HG03066 (cell line): ENCODE data around the gene PRKN.

Source experiments
- ATAC-seq: cut with Tn5 transposase; IDR thresholded peaks from one replicate; pipeline ENCODE4 v1.9.1; 2021; ENCODE audit warnings: low read depth; ENCODE audit not compliant: unreplicated experiment

The PRKN gene

DNA sequence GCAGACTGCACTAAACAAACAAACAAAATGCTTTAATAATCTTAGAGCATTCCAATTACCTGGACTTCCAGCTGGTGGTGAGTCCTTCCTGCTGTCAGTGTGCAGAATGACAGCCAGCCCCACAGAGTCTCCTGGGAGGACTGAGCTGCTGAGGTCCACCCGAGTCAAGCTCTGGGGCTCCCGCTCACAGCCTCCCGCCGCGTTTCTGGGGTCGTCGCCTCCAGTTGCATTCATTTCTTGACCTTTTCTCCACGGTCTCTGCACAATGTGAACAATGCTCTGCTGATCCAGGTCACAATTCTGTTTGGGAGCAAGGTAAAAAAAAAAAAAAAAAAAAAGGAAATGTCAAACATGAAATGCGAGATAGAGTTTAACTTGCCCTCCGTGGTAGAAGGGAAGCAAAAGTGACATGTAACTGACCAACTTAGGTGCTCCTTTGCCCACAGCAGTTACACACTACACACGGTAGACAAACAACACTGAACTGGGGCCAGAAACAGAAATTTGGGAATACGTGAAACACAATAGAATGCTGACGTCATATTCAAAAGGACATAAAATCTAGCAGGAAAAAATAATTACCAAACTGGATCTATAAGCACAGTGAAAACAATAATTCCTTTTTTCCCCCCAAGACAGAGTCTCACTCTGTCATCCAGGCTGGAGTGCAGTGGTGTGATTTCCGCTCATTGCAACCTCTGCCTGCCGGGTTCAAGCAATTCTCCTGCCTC lies 464.9 kb downstream of the PRKN start:
- no peak for ATAC-seq

DNA sequence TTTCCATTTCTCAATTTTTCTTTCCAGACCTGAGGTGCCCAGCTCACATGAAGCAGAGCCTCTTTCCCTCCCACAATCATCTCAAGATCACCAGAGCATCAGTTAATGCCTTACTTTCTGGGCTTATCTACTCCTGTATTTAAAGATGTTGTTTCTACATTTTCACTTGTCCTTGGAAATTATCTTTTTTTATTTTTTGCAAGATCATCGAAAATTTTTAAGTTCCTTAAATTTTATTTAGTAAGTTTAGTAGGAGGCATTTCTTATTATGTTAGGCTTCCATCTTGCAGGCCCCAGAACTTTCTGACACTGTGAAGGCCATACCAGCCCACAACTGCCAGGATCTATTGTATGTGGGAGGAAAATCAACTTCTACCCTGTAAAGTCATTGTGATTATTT lies 466.0 kb downstream of the PRKN start:
- ATAC-seq = no peak

DNA sequence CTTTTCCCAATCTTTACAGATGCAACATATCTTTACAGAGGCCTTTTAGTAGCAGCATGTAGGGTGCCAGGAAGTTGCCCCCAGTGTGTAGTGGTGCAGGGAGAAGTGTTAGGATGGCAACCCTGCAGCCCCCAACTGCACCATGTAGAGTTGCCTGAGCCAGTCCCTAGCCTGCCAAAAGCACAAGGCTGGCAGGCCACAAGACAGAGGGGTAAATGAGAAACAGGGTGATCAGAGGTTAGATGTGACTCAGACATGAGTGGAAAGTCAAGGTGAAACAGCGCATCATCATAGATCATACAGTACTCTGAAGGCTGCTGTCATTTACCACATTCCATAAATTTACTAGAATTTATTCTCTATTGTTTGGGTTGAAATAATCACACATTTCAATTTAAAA lies 467.5 kb downstream of the PRKN start:
- ATAC-seq = no peak

DNA sequence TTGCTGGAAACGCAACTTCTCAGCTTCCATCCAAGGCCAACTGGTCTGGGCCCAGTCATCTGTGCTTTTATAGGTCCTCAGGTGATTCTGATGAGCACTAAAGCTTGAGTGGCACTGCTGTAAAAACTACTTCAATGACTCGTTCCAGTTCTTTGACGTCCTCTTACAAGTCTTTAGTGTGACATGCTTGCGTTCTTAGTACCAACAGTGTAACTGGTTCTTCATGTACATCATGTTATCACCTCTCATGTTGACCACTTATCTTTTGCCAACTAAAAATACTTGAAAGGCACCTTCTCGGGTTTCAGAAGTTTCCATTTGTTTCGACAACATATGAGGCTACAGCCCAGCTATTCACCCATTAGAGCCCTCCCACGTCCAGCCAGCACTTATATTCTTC lies 468.9 kb downstream of the PRKN start:
- ATAC-seq = no peak

DNA sequence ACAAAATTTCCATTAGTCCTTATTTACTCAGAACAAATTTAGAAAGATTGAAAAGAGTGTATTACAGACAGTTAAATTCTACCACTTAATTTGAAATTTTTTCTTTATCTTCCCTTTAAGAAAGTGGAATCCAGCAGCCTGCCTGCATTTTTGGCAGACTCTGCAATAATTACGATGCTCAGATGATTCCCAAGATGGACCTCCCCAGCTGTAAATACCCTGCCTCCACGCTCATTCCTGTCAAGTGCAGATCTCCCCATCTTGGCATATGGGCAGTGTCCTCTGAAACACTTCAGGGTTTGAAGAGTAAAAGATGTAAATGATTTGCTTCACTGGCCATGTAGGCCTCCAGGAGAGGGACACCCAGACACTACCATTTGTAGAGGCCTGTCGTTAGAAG lies 471.2 kb downstream of the PRKN start:
- ATAC-seq = no peak

DNA sequence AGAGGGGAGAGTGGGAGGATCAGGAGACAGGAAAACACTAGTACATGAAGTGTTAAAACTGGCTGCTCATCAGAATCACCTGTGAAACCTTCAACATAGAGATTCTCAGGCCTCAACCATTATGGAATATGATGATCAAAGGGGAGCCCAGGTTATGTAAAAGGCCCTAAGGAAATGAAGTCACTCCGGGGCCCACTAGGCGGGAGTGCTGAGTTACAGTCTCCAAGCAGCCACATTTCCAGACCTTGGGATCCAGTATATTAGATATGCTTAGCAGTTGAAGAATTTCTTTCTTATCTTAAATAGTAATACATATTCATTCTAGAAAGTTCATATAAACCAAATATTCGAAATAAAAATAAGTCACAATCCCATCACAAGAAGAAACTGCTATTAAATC lies 476.3 kb downstream of the PRKN start:
- ATAC-seq = no peak

DNA sequence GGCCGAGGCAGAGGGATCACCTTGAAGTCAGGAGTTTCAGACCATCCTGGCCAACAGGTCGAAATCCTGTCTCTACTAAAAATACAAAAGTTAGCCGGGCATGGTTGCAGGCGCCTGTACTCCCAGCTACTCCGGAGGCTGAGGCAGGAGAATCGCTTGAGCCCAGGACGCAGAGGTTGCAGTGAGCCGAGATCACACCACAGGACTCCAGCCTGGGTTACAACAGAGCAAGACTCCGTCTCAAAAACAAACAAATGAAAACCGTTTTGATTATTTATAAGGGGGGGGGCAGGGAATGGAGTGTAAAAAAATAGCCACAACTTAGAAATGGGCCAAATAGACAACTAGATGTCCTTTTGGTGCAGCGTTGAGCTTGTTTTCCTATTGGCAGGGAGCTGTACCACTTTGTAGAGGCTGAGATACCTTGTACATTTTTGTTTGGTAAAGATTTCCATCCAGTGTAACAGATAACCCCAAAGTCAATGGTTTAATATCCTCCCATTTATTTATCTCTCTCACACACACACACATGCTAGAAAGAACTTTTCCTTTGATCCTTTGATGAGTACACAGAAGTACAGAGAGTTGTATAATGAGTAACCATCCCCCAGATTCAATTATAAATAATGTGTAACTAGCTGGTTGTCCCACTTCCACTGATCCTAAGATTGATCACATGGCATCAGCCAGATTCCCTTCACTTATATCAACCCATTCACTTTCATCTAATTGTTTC lies 477.5 kb downstream of the PRKN start:
- ATAC-seq = no peak

DNA sequence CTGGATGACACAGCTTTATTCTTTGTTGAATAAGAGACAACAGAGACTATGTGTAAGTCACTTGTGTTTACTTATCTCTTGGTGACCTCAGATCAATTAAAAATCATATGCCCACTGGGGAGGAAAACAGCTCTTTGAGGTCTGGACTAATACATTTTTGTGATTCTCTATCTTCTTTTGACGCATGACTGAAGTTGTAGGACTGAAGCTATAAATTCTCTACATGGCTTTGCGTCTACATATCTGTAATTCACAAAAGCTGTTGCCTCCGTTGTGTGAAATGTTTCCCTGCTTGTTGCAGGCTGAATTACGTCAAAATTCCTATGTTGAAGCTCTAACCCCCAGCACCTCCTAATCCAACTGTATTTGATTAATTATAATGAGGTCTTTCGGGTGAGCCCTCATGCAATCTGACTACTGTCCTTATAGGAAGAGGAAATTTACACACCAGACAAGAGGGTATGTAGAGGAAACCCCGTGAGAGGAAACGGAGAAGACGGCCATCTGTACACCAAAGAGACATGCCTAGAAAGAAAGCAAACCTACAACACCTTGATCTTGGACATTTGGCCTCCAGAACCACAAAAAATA lies 481.6 kb downstream of the PRKN start:
- ATAC-seq = no peak

DNA sequence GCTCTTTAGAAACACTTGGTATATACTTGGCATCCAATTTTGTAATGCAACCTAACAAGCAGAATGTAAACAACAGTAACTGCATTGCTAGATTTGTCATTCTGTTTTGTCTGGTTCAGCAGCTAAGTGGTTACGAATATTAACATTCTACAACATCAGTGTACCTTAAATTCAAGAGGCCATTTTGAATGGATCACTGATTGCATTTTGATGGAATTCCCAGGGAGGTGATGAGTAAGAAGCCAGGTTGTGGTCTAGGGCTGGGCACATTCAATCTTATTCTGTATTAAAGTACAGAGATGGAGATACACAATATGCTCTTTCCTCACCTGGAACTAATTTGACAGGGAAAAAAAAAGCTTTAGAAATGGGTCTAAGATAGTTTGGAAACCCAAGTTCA lies 483.5 kb downstream of the PRKN start:
- ATAC-seq = no peak

DNA sequence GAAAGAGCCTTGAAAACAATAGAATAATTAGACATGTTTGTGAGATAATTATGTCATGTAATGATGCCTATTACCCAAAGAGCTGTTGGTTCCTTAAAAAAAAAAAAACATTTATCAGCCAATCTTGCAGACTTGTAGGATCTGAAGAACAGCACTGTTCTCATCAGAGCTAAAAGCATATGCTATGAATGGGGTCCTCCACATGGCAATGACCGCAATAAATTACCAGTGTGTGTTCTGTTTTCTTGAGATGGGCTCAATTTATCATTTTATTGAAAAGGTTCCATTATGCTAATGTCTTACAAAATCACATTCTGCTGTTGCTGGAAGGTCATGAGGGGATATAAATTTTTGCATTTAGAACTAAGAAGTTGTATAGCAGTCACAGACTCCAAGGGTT lies 484.7 kb downstream of the PRKN start:
- ATAC-seq = no peak

DNA sequence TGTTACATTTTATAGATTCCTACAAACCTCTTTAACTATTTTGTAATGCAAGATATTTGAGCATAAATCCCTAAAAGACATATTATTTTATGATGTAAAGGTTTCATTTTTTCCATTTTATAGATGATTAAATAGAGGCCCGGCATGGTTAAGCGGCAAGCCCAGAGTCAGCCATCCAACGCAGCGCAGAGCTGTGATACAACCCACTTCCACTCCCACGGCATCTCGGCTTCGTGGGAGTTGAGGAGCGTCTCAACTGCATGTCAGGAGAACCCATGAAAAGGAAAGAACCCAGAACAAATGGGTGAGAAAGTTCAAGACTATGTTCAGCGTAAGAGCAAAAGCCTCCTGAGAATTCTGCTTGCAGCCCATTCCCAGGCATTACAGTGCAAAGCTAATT lies 488.2 kb downstream of the PRKN start:
- no peak for ATAC-seq

DNA sequence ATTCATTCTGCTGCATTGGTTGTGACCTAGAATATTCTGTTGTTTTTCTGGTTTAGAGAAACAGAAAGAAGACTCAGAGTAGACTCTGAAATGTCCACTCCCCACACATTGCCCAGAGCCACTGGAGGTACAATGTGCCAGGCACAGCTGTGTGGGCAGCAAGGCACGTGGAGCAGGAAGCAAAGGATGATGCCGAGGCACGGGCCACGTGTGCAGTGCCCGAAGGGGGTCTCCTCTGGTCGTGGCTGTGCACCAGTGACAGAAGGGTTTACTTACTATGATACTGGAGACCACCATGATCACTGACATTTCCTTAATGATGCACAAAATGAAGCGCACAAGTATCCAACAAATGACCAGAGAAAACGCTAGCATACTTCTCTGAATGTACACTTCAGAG lies 488.9 kb downstream of the PRKN start:
- ATAC-seq = no peak

DNA sequence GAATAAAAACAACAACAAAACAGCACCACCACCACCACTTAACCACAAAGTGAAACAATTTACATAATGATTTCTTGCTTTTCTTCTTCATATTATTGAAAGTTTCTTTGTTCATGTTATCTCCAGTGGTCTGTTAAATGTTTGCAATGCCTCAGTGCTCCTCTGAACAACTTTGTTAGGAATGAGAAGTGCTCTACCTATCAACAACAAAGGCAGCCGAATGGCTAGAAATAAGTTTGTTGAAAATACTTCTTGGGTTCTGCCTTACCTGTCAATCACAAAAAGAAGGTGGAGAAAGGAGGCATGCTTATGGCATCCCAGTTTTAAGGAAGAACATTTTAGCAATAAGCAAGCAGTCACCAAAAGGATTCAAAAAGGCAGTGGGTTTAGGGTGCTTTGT lies 490.2 kb downstream of the PRKN start:
- ATAC-seq = no peak

DNA sequence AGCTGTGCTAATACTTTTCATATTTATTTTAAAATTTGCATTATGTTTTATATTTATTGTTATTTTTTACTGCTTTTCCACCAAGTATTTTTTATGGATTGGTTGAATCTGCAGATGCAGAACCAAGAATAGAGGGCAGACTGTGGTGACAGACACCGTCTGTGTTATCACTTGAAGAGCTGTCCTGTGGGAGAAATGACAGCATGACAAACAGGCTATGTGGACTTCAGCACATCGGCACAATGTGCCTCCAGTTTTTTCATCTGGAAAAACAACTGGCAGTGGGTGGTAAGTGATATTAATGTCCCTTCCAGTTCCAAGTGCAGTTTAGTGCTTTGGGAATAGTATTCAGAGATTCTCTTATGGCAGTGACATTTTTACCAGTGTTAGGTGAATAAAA lies 492.9 kb downstream of the PRKN start:
- no peak for ATAC-seq

DNA sequence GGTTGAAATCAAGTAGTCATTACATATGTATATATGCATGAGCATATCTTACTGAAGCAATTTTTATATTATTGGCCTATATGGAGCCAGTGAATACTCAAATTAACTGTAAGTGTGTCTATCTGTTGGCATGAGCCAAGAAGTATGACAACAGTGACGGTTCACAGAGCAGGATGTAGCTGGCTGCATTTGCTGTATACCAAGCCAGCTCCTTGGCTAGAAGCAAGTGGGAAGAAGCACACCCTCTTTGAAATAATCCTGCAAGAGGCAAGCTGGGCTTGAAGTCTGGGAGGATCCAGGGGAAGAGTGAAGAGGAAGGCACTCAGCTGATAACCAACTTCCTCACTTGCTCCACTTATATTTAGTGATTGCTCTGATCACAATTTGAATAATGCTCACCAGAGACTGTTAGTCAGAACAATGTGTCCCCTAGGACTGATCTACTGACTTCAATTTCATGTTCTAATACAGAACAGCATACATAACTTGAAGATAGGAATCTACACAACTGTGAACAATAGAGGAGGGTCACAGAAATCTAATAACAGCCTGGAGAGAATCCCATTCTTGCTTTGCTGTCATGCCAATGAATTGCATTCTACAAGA lies 497.3 kb downstream of the PRKN start:
- no peak for ATAC-seq

DNA sequence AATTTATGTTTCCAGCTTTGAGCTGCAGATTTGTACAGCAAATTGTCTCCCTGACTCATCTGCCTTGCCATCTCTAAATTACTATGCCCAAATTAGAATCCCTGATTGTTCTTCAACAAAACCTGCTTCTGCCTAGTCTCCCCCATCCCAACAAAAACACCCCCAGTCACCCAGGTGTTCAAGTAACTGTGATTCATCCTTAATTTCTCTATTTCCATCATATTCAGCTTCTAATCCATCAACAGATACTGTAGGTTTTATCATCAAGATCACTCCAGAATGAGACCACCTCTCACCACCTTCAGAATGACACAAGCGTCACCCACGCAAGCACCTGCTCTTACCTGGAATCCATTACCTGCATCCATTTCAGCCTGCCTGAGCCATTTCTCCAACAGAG lies 498.5 kb downstream of the PRKN start:
- ATAC-seq = no peak

DNA sequence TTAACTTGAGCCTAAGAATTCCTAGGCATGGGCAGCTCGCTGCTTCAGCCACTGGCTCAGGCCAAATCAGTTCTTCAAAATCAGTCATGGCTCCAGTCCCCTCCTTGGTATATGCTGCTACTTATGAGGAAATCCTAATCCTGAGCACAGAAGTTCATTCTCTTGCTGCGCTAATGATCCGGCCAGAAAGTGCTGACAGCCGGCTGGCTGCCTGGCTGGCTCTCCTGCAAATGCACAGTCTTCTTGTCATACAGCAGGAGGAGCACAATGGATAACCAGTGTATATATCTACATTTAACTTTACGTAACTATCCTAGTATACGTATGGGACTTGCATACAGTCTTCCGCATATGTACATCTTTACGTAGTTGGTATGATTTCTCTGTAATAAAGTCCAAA lies 500.8 kb downstream of the PRKN start:
- ATAC-seq = no peak

DNA sequence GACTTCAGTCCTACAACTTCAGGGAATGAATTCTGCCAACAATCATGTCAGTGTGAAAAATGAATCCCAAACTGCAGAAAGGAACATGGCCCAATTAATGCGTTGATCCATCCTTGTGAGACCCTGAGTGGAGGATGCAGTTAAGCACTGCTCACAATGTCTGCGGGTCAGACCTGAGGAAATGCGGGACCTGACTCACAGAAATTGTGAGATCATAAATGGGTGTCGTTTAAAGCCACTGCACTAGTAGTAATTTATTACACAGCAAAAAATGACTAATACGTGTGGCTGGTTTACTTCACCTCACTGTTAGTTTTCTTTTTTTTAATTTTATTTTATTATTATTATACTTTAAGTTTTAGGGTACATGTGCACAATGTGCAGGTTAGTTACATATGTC lies 505.0 kb downstream of the PRKN start:
- ATAC-seq = no peak

DNA sequence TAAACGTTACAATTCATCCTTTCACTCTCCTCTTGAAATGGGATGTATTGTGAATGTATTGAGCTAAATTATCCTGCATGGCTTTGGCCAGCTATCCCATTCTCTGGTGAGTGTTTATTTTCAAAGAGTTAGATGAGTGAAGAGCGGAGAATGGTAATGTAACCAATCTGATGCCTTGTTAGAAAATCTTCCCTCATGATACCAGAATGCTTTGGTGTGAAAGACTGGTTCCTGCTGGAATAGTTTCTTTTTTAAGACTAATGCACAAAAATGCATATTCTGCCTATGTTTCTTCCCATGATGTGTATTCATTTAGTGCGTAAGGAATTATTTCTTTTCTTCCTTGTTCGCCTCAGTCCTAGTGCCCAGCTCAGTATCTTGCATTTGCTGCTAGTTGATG lies 506.7 kb downstream of the PRKN start:
- no peak for ATAC-seq

DNA sequence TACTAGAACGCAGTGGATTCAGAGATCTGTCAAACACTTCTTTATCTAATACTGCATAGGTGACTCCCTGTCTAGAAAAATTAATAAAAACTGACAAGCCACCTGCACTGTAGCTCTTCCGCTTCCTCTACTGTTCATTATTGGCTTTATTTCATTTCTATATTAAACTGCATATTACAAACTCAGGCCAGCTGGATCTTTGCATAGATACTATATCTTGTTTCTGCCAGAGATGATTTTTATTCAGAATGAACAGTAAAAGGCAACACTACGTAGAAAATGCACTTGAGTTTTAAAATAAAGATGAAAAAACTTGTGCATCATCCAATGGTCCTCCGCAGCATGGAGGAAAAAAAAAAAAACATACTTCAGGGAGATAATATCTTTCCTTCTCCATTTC lies 508.3 kb downstream of the PRKN start:
- ATAC-seq = no peak

DNA sequence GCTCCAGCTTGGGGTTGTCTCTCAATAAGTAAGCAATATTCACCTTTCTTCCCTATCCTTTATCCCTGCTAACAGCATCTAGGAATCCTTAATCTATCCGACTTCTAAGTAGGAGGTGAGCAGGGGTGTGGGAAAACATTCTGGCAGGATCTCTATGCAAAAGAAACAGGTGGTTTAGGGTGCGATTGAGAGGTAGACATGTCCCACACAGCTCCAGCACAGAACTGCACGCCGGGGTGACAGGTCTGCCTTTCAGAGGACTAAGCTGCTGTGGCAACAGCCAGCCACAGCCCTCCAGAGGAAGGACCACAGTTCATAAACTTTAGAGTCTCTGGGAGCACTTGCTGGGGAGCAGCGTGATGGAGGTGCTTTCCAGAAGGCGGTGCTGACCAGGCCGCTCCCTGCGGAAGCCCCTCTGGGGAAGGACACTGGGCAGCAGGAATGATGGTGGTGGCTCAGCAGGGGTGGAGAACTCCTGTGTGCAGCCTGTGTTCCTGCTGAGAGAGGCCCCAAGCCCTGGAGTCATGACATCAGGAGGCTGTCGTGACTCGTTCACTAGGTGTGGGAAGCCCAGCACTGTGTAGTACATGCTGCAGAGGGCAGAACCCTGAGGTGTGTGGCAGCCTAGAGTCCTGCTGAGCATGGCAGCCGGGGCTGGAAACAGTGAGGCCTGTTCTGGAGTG lies 509.6 kb downstream of the PRKN start:
- no peak for ATAC-seq
